ENCODE measurements around the gene METTL21C. TPM values are rescaled to one million over a fixed set of nuclear protein-coding genes. Genes with fewer than 3 reads are reported as not detected.

Gene METTL21C
- total RNA-seq, 4 donors from 2014 or later = not detected

GRCh38 chr13:102721800-102722231, 27.0 kb upstream of the METTL21C start:
- no peak for DNase-seq (ENCODE audit: low spot score in 2 of 2)
- intact Hi-C loops (cut with DNase I; ENCODE audit: low total_unique reads) = no loop called here
- TF ChIP-seq POLR2A (IDR thresholded peaks at IDR 0.05) = no peak
- no peak for TF ChIP-seq CTCF (IDR thresholded peaks at IDR 0.05)
- no peak overlapping the region for H3K4me3 ChIP-seq (ENCODE audit: low read depth, poor library complexity, severe bottlenecking)
- 36 to 79% methylated on average over 1 of the region's 1 CpG for WGBS, 2 donors

GRCh38 chr13:102718746-102719145, 23.9 kb upstream of the METTL21C start:
- intact Hi-C loops (cut with DNase I; ENCODE audit: low total_unique reads) = no loop called here
- TF ChIP-seq POLR2A (IDR thresholded peaks at IDR 0.05) (no peak), CTCF (IDR thresholded peaks at IDR 0.05) (no peak)
- DNase-seq (ENCODE audit: low spot score in 2 of 2) = no peak
- 73 to 75% methylated on average over 2 of the region's 2 CpGs for WGBS, 2 donors
- no peak overlapping the region for H3K4me3 ChIP-seq (ENCODE audit: low read depth, poor library complexity, severe bottlenecking)

- WGBS, 2 donors = 61 to 67% methylated on average over 1 of the region's 1 CpG
- no peak for DNase-seq (ENCODE audit: low spot score in 2 of 2)
These were observed 20.6 kb upstream of the METTL21C start for GRCh38 chr13:102715447-102715846.

GRCh38 chr13:102710261-102710679, 15.4 kb upstream of the METTL21C start:
- intact Hi-C loops (cut with DNase I; ENCODE audit: low total_unique reads) = no loop called here
- WGBS, 2 donors = 68 to 75% methylated on average over 9 of the region's 9 CpGs
- H3K4me3 ChIP-seq (ENCODE audit: low read depth, poor library complexity, severe bottlenecking) = no peak overlapping the region
- DNase-seq (ENCODE audit: low spot score in 2 of 2) = peak in 1 of 2 donors; percentile 37
- no peak for TF ChIP-seq CTCF (IDR thresholded peaks at IDR 0.05)
- no peak for TF ChIP-seq POLR2A (IDR thresholded peaks at IDR 0.05)

More at GRCh38 chr13:102715447-102715846, 20.6 kb upstream of the METTL21C start:
- intact Hi-C loops (cut with DNase I; ENCODE audit: low total_unique reads) = no loop called here
- no peak for TF ChIP-seq POLR2A (IDR thresholded peaks at IDR 0.05)
- TF ChIP-seq CTCF (IDR thresholded peaks at IDR 0.05) = no peak
- no peak overlapping the region for H3K4me3 ChIP-seq (ENCODE audit: low read depth, poor library complexity, severe bottlenecking)

- H3K4me3 ChIP-seq (ENCODE audit: low read depth, poor library complexity, severe bottlenecking) = no peak overlapping the region
- intact Hi-C loops (cut with DNase I; ENCODE audit: low total_unique reads) = no loop called here
- DNase-seq (ENCODE audit: low spot score in 2 of 2) = no peak
- TF ChIP-seq CTCF (IDR thresholded peaks at IDR 0.05) (no peak), POLR2A (IDR thresholded peaks at IDR 0.05) (no peak)
These were observed 14.7 kb upstream of the METTL21C start for GRCh38 chr13:102709536-102709935.

GRCh38 chr13:102708991-102709390, 14.1 kb upstream of the METTL21C start:
- DNase-seq (ENCODE audit: low spot score in 2 of 2) = no peak
- WGBS, 2 donors = 97% methylated on average over 2 of the region's 2 CpGs
- intact Hi-C loops (cut with DNase I; ENCODE audit: low total_unique reads) = no loop called here
- no peak overlapping the region for H3K4me3 ChIP-seq (ENCODE audit: low read depth, poor library complexity, severe bottlenecking)
- TF ChIP-seq POLR2A (IDR thresholded peaks at IDR 0.05) (no peak), CTCF (IDR thresholded peaks at IDR 0.05) (no peak)
